ENCODE data around the gene ERICH4. TPM values are rescaled to one million over a fixed set of nuclear protein-coding genes. Genes with fewer than 3 reads are reported as not detected.
"Not testable (repeated sequence)": the region's sequence is repeated elsewhere in the genome, so short reads cannot be mapped to it uniquely, and the experiment has no call there.

ERICH4 gene
- total RNA-seq, 1 experiment from 2014 or later = not detected

- ChIA-PET POLR2A (interaction anchor here (0.6 kb wide), 2 partner anchors 170 to 437 kb away, joined by 3 to 4 read pairs; no protein-coding TSS in a partner anchor), CTCF (interaction anchor here (0.6 to 14.6 kb wide), 7 partner anchors 9 to 651 kb away, joined by 3 to 315 read pairs (median 4); no protein-coding TSS in a partner anchor)
- intact Hi-C loops (cut with micrococcal nuclease) = no loop called here
- TF ChIP-seq CTCF (IDR thresholded peaks at IDR 0.05; ENCODE audit: unreplicated experiment) = no peak
- no TSS peak for BruUV-seq (replicated peaks)
- Mint-ChIP-seq H3K27ac (ENCODE audit: low read depth, unreplicated experiment) (no peak overlapping the region), H3K36me3 (ENCODE audit: insufficient read depth, unreplicated experiment) (no peaks in the 10 kb centered on the region), H3K4me3 (ENCODE audit: unreplicated experiment) (no peak overlapping the region), H3K27me3 (ENCODE audit: insufficient read depth, unreplicated experiment) (peaks cover 95% of the 10 kb centered on the region), H3K4me1 (ENCODE audit: insufficient read depth, unreplicated experiment) (no peaks in the 10 kb centered on the region), H3K9me3 (ENCODE audit: unreplicated experiment) (no peaks in the 10 kb centered on the region)
- no peak for DNase-seq (ENCODE audit: unreplicated experiment)
Measured at GRCh38 chr19:41457241-41457640, 14.3 kb downstream of the ERICH4 start.

- H3K9me3 Mint-ChIP-seq (ENCODE audit: unreplicated experiment) = no peaks in the 10 kb centered on the region
- POLR2A ChIA-PET = no interaction called here
- BruUV-seq (replicated peaks) = no TSS peak
- H3K27ac Mint-ChIP-seq (ENCODE audit: low read depth, unreplicated experiment) = no peak overlapping the region
- no peaks in the 10 kb centered on the region for H3K4me1 Mint-ChIP-seq (ENCODE audit: insufficient read depth, unreplicated experiment)
- DNase-seq (ENCODE audit: unreplicated experiment) = no peak
- no peak overlapping the region for H3K4me3 Mint-ChIP-seq (ENCODE audit: unreplicated experiment)
- no peaks in the 10 kb centered on the region for H3K36me3 Mint-ChIP-seq (ENCODE audit: insufficient read depth, unreplicated experiment)
- no peak for TF ChIP-seq CTCF (IDR thresholded peaks at IDR 0.05; ENCODE audit: unreplicated experiment)
- H3K27me3 Mint-ChIP-seq (ENCODE audit: insufficient read depth, unreplicated experiment) = peaks cover 97% of the 10 kb centered on the region
- intact Hi-C loops (cut with micrococcal nuclease) = no loop called here
- CTCF ChIA-PET = interaction anchor here (0.8 kb wide), 1 partner anchor 15 kb away, joined by 4 read pairs; no protein-coding TSS in a partner anchor
Measured at GRCh38 chr19:41462497-41462896, 19.5 kb downstream of the ERICH4 start.

GRCh38 chr19:41463257-41464256 lies 20.6 kb downstream of the ERICH4 start:
- H3K9me3 Mint-ChIP-seq (ENCODE audit: unreplicated experiment); H3K4me1 Mint-ChIP-seq (ENCODE audit: insufficient read depth, unreplicated experiment); H3K36me3 Mint-ChIP-seq (ENCODE audit: insufficient read depth, unreplicated experiment); BruUV-seq (replicated peaks); H3K27ac Mint-ChIP-seq (ENCODE audit: low read depth, unreplicated experiment); H3K4me3 Mint-ChIP-seq (ENCODE audit: unreplicated experiment); DNase-seq (ENCODE audit: unreplicated experiment); intact Hi-C loops (cut with micrococcal nuclease); POLR2A ChIA-PET: not testable (repeated sequence)
- peaks cover 97% of the 10 kb centered on the region for H3K27me3 Mint-ChIP-seq (ENCODE audit: insufficient read depth, unreplicated experiment)
- CTCF ChIA-PET = interaction anchor here (0.8 kb wide), 1 partner anchor 16 kb away, joined by 4 read pairs; no protein-coding TSS in a partner anchor

- H3K4me1 Mint-ChIP-seq (ENCODE audit: insufficient read depth, unreplicated experiment) = peaks cover 7% of the 10 kb centered on the region
- H3K9me3 Mint-ChIP-seq (ENCODE audit: unreplicated experiment) = no peaks in the 10 kb centered on the region
- CTCF ChIA-PET = no interaction called here
- no peak for DNase-seq (ENCODE audit: unreplicated experiment)
- no peak overlapping the region for H3K27ac Mint-ChIP-seq (ENCODE audit: low read depth, unreplicated experiment)
- no peaks in the 10 kb centered on the region for H3K36me3 Mint-ChIP-seq (ENCODE audit: insufficient read depth, unreplicated experiment)
- TF ChIP-seq CTCF (IDR thresholded peaks at IDR 0.05; ENCODE audit: unreplicated experiment) = no peak
- intact Hi-C loops (cut with micrococcal nuclease) = no loop called here
- POLR2A ChIA-PET = no interaction called here
- H3K4me3 Mint-ChIP-seq (ENCODE audit: unreplicated experiment) = no peak overlapping the region
- BruUV-seq (replicated peaks) = no TSS peak
- peaks cover 85% of the 10 kb centered on the region for H3K27me3 Mint-ChIP-seq (ENCODE audit: insufficient read depth, unreplicated experiment)
Measured at GRCh38 chr19:41476583-41476982, 33.6 kb downstream of the ERICH4 start.
